Measurements from ENCODE around the gene CSF1.
"Not testable (repeated sequence)": the region's sequence is repeated elsewhere in the genome, so short reads cannot be mapped to it uniquely, and the experiment has no call there.

Gene CSF1

DNA sequence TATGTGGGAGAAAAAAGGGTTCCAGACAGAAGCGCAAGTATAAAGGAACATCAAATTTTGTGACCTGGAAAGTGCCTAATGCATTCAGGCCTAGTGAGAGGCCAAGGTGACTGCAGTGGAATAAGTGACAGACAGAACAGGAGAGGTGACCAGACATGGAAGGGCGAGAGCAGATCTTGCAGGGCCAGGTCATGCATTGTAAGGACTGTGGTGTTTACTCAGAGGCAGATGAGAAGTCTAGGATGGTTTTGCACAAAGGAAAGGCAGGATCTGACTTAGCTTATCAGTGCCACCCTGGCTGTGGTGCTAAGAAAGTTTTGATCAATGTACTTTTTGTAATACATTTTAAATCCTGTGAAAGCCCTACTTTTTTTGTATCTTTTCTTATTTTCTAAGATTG, 39.9 kb downstream of the CSF1 start:
- no peak for DNase-seq (ENCODE audit: low spot score)
- POLR2A ChIA-PET (ENCODE audit: low non-redundant PET), result no interaction called here
- CTCF ChIA-PET, result interaction anchor here (0.7 kb wide), 1 partner anchor 24 kb away, joined by 3 read pairs; no protein-coding TSS in a partner anchor
- no peak overlapping the region for H3K27ac ChIP-seq
- TF ChIP-seq CTCF (conservative IDR thresholded peaks at IDR 0.05; ENCODE audit: low read depth), result no peak

DNA sequence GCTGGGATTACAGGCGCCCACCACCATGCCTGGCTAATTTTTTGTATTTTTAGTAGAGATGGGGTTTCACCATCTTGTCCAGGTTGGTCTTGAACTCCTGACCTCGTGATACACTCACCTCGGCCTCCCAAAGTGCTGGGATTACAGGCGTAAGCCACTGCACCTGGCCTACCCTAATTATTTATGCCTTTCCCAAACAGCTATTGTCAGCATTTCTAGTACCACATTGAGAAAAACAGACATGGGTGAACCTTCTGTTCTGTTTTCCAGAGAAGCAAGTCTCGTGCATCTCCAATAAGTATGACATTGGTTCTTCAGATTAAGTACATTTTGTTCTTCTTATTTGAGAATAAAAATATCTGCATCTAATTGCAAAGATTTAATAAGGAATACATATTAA, 40.9 kb downstream of the CSF1 start:
- POLR2A ChIA-PET (ENCODE audit: low non-redundant PET); H3K27ac ChIP-seq; DNase-seq (ENCODE audit: low spot score): not testable (repeated sequence)
- CTCF ChIA-PET, result interaction anchor here (0.6 kb wide), 1 partner anchor 10 kb away, joined by 3 read pairs; no protein-coding TSS in a partner anchor

- no peak for DNase-seq (ENCODE audit: low spot score)
- TF ChIP-seq CTCF (conservative IDR thresholded peaks at IDR 0.05; ENCODE audit: low read depth), result no peak
- POLR2A ChIA-PET (ENCODE audit: low non-redundant PET), result no interaction called here
- no peak overlapping the region for H3K27ac ChIP-seq
- CTCF ChIA-PET, result no interaction called here
Observed at GRCh38 chr1:109954041-109954512, 43.4 kb downstream of the CSF1 start.

GRCh38 chr1:109959632-109959973, 49.0 kb downstream of the CSF1 start:
- POLR2A ChIA-PET (ENCODE audit: low non-redundant PET), result no interaction called here
- no peak overlapping the region for H3K27ac ChIP-seq
- no peak for TF ChIP-seq CTCF (conservative IDR thresholded peaks at IDR 0.05; ENCODE audit: low read depth)
- DNase-seq (ENCODE audit: low spot score), result no peak
- CTCF ChIA-PET, result interaction anchor here (0.6 kb wide), 1 partner anchor 25 kb away, joined by 3 read pairs; the partner anchor contains the start of gene AHCYL1

DNA sequence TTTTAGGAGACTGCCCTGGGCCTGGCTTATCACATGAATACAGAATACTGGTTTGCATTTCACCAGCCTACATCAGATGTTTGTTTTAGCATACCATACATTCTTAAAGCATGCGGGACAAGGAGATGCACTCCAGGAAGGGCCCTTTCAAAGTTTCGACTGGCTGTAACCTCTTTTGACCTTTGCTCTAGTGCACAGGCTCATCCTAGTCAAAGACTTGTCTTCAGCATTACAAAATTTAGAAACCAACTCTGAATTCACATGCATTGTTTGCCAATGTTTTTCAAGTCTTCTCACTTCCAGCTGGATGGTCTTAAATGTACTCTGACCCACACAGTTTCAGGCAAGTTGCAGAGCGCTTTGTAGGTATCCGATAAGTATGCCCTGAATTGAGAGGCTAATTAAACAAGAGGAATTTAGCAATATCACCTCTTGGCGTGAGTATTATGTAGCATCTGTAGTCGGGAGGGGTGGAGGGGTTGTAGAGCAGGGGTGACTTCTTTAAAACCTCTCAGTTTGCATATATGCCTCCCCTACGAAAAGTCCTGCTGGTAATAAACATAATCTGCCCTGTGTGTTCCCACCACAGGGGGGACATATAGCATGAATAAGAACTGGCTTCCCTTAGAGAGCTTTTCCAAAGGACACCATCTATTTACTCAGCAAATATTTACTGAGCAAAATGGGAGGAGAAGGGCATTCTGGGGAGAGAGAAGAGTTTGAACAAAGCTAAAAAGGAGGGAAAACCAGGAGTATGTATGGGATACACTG, 49.5 kb downstream of the CSF1 start:
- POLR2A ChIA-PET (ENCODE audit: low non-redundant PET), result no interaction called here
- no peak for TF ChIP-seq CTCF (conservative IDR thresholded peaks at IDR 0.05; ENCODE audit: low read depth)
- peak; percentile 60 for DNase-seq (ENCODE audit: low spot score)
- H3K27ac ChIP-seq, result no peak overlapping the region
- CTCF ChIA-PET, result interaction anchor here (0.6 kb wide), 1 partner anchor 25 kb away, joined by 3 read pairs; the partner anchor contains the start of gene AHCYL1

DNA sequence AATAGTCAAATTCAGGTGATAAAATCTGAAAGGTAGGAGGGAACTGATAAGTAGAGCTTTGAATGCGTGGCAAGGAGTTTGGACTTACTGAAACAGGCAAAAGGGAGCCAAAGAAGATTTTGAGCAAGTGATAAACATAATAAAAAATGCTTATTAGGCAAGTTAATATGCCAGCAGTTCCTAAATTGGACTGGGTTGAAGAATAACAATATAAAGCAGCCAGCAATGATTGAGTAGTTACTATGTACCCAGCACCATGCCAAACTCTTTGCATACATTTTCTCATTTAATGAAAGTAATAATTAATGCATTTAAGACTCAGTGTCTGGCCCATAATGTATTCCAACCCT, 50.1 kb downstream of the CSF1 start:
- H3K27ac ChIP-seq, result no peak overlapping the region
- no peak for DNase-seq (ENCODE audit: low spot score)
- ChIA-PET POLR2A (ENCODE audit: low non-redundant PET) (no interaction called here), CTCF (no interaction called here)
- no peak for TF ChIP-seq CTCF (conservative IDR thresholded peaks at IDR 0.05; ENCODE audit: low read depth)

GRCh38 chr1:109963864-109964263, 53.2 kb downstream of the CSF1 start:
- ChIA-PET CTCF (no interaction called here), POLR2A (ENCODE audit: low non-redundant PET) (no interaction called here)
- no peak for TF ChIP-seq CTCF (conservative IDR thresholded peaks at IDR 0.05; ENCODE audit: low read depth)
- no peak for DNase-seq (ENCODE audit: low spot score)
- H3K27ac ChIP-seq, result no peak overlapping the region

Data from RWPE1 (cell line).